ENCODE measurements around the gene TTLL9. TPM values are rescaled to one million over a fixed set of nuclear protein-coding genes. Genes with fewer than 3 reads are reported as not detected.

TTLL9 gene
- total RNA-seq, 1 experiment from 2014 or later = 2.1 TPM

GRCh38 chr20:31953556-31954148 lies 83.2 kb downstream of the TTLL9 start:
- BruUV-seq (replicated peaks) = no TSS peak
- Histone ChIP-seq H3K36me3 (ENCODE audit: control insufficient read depth, insufficient read depth, low read length) (peaks cover 9% of the 10 kb centered on the region), H3K27me3 (ENCODE audit: control insufficient read depth, insufficient read depth, low read length) (no peaks in the 10 kb centered on the region), H3K9me3 (ENCODE audit: control insufficient read depth, insufficient read depth, low read depth, low read length) (no peaks in the 10 kb centered on the region), H3K27ac (ENCODE audit: low read length) (peak overlapping the region; percentile 64; the same call in 1 of the 2 replicates), H3K4me1 (ENCODE audit: control insufficient read depth, insufficient read depth, low read length) (peaks cover 16% of the 10 kb centered on the region), H3K4me3 (ENCODE audit: low read depth in 2 of 2, low read length in 2 of 2) (no peak overlapping the region)
- TF ChIP-seq SIN3A (IDR thresholded peaks at IDR 0.05; ENCODE audit: borderline replicate concordance, insufficient read depth, low read depth, low read length) = no peak
- in situ Hi-C loops (cut with HindIII; ENCODE audit: low pct_unique_long_range_greater_than_20kb, low sequenced_read_pairs) (no loop called here), intact Hi-C loops (cut with micrococcal nuclease; ENCODE audit: unreplicated experiment) (loop anchor here (2.0 to 10.0 kb wide), 3 partner anchors 79 to 141 kb away; no protein-coding TSS in a partner anchor)
- ChIA-PET POLR2A (no interaction called here), CTCF (no interaction called here)
- no peak for DNase-seq (ENCODE audit: low read depth, low spot score)
- ATAC-seq = no peak

- in situ Hi-C loops (cut with HindIII; ENCODE audit: low pct_unique_long_range_greater_than_20kb, low sequenced_read_pairs) = no loop called here
- BruUV-seq (replicated peaks) = no TSS peak
- no peaks in the 10 kb centered on the region for H3K9me3 ChIP-seq (ENCODE audit: control insufficient read depth, insufficient read depth, low read depth, low read length)
- CTCF ChIA-PET = interaction anchor here (1.0 kb wide), 1 partner anchor 102 kb away, joined by 11 read pairs; no protein-coding TSS in a partner anchor
- no peak overlapping the region for H3K4me3 ChIP-seq (ENCODE audit: low read depth in 2 of 2, low read length in 2 of 2)
- no peaks in the 10 kb centered on the region for H3K27me3 ChIP-seq (ENCODE audit: control insufficient read depth, insufficient read depth, low read length)
- POLR2A ChIA-PET = interaction anchor here (0.7 kb wide), 1 partner anchor 40 kb away, joined by 3 read pairs; no protein-coding TSS in a partner anchor
- H3K36me3 ChIP-seq (ENCODE audit: control insufficient read depth, insufficient read depth, low read length) = peaks cover 5% of the 10 kb centered on the region; the same call in 1 of the 2 replicates
- no peak for TF ChIP-seq TCF7L2 (IDR thresholded peaks at IDR 0.05; ENCODE audit: low read depth, low read length)
- TF ChIP-seq REST (IDR thresholded peaks at IDR 0.05; ENCODE audit: insufficient read depth in 1 of 2, low read depth in 2 of 2, low read length in 1 of 2) = no peak
- no peak for TF ChIP-seq POLR2AphosphoS5 (IDR thresholded peaks at IDR 0.05; ENCODE audit: low read depth, low read length)
- no peak for TF ChIP-seq SIN3A (IDR thresholded peaks at IDR 0.05; ENCODE audit: borderline replicate concordance, insufficient read depth, low read depth, low read length)
- TF ChIP-seq CTCF (IDR thresholded peaks at IDR 0.05) = no peak
- H3K4me1 ChIP-seq (ENCODE audit: control insufficient read depth, insufficient read depth, low read length) = peaks cover 16% of the 10 kb centered on the region
- ATAC-seq = no peak
- peak overlapping the region; percentile 64 for H3K27ac ChIP-seq (ENCODE audit: low read length)
- intact Hi-C loops (cut with micrococcal nuclease; ENCODE audit: unreplicated experiment) = loop anchor here (5.0 to 10.0 kb wide), 2 partner anchors 78 to 140 kb away; no protein-coding TSS in a partner anchor
- no peak for DNase-seq (ENCODE audit: low read depth, low spot score)
These were observed 84.1 kb downstream of the TTLL9 start for GRCh38 chr20:31954500-31954899.

All from Panc1 (cell line).